ENCODE measurements around the gene RND2. TPM values are rescaled to one million over a fixed set of nuclear protein-coding genes. Genes with fewer than 3 reads are reported as not detected.
A peak's percentile ranks its signal among the peaks of the same experiment; 100 is the strongest.
"Not testable (repeated sequence)": the region's sequence is repeated elsewhere in the genome, so short reads cannot be mapped to it uniquely, and the experiment has no call there.

Gene RND2
- total RNA-seq, 1 donor from 2014 or later, result 0.13 TPM

DNA sequence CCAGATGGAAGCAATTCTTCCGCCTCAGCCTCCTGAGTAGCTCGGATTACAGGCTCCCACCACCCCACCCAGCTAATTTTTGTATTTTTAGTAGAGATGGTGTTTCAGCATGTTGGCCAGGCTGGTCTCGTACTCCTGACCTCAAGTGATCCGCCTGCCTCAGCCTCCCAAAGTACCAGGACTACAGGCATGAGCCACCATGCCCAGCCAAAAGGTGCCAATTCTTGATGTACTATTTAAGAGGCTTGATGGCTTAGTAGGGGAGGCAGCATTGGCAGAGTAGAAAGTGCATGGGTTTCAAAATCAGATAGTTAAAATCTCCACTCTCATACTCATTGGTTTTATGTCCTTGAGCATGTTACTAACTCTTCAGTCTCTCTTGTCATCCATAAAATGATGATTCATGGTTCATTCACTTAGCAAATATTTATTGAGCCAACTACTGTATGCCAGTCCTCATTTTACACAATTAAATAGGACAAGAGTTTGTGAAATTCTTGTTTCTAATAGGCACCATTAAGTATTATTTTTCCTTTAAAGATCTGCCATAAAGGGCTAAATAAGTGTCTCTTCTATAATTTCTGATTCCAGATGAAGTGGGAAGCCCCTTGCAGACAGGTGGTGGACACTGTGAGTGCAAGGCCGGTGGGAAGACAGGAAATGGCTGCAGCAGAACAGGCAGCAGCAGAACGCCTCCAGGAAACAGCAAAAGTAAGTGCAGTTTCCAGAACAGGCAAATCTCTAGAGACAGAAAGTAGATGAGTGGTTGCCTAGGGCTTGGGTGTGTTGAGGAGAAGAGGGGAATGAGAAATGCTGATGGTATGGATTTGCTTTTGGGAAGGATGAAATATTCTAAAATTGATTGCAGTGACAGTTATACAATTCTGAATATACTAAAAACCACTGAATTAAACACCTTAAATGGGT, 35.0 kb upstream of the RND2 start:
- TF ChIP-seq, protein P1, sequence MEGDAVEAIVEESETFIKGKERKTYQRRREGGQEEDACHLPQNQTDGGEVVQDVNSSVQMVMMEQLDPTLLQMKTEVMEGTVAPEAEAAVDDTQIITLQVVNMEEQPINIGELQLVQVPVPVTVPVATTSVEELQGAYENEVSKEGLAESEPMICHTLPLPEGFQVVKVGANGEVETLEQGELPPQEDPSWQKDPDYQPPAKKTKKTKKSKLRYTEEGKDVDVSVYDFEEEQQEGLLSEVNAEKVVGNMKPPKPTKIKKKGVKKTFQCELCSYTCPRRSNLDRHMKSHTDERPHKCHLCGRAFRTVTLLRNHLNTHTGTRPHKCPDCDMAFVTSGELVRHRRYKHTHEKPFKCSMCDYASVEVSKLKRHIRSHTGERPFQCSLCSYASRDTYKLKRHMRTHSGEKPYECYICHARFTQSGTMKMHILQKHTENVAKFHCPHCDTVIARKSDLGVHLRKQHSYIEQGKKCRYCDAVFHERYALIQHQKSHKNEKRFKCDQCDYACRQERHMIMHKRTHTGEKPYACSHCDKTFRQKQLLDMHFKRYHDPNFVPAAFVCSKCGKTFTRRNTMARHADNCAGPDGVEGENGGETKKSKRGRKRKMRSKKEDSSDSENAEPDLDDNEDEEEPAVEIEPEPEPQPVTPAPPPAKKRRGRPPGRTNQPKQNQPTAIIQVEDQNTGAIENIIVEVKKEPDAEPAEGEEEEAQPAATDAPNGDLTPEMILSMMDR (IDR thresholded peaks at IDR 0.05), result no peak
- ChIA-PET POLR2A (interaction anchor here (0.6 to 6.8 kb wide), 2 partner anchors 8 to 166 kb away, joined by 4 to 124 read pairs; partner anchors contain the start of gene RPL27), CTCF (no interaction called here)
- intact Hi-C loops (cut with micrococcal nuclease), result loop anchor here (10.0 kb wide), 1 partner anchor 245 kb away; the partner anchor contains the start of gene EZH1
- H3K27ac Mint-ChIP-seq, result peak overlapping the region; percentile 32
- H3K4me3 Mint-ChIP-seq, result no peak overlapping the region
- DNase-seq (no peak), ATAC-seq (ENCODE audit: low read depth) (no peak)
- peaks cover 42% of the 10 kb centered on the region for H3K4me1 Mint-ChIP-seq
- no peaks in the 10 kb centered on the region for H3K27me3 Mint-ChIP-seq
- H3K36me3 Mint-ChIP-seq (ENCODE audit: low read depth), result peaks cover 82% of the 10 kb centered on the region
- H3K9me3 Mint-ChIP-seq, result no peaks in the 10 kb centered on the region

DNA sequence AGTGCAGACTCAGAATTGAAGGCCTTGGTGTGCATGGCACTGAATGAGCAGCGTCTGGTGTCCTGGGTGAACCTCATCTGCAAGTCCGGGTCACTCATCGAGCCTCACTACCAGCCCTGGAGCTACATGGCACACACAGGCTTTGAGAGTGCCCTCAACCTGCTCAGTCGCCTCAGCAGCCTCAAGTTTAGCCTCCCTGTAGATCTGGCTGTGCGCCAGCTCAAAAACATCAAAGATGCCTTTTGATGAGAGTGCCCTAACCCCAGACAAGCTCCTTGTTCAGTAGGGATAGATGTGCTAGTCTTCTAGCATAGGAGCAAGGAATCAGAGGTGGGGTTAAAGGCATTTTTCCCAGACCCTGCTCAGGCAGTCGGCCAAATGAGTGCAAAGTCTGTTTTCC, 33.6 kb upstream of the RND2 start:
- H3K4me3 Mint-ChIP-seq, result no peak overlapping the region
- H3K9me3 Mint-ChIP-seq, result no peaks in the 10 kb centered on the region
- no peaks in the 10 kb centered on the region for H3K27me3 Mint-ChIP-seq
- intact Hi-C loops (cut with micrococcal nuclease), result no loop called here
- no peak overlapping the region for H3K27ac Mint-ChIP-seq
- ChIA-PET CTCF (no interaction called here), POLR2A (interaction anchor here (1.0 kb wide), 1 partner anchor 10 kb away, joined by 3 read pairs; no protein-coding TSS in a partner anchor)
- no peak for DNase-seq
- H3K4me1 Mint-ChIP-seq, result peaks cover 29% of the 10 kb centered on the region
- peaks cover 79% of the 10 kb centered on the region for H3K36me3 Mint-ChIP-seq (ENCODE audit: low read depth)
- ATAC-seq (ENCODE audit: low read depth), result no peak
- TF ChIP-seq, protein P1 (IDR thresholded peaks at IDR 0.05), result no peak

DNA sequence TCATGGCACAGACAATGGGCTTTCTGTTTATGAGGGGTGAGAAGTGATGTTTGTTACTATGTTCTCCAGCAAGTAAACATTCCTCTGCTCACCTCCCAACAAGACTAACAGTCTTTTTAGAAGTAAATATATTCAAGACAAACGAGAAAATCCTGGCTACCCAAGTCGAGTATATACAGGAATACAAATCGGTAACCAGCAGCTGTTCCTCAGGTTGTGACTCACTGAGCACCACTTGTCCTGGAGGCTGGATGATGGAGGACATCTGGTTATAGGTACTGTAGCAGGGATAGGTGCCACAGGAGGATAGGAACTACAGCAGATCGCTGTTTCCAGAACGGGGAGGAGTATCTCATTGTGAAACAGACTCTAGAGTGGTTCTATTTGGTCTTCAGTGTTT, 32.2 kb upstream of the RND2 start:
- no peak for DNase-seq
- POLR2A ChIA-PET, result interaction anchor here (0.5 to 0.6 kb wide), 3 partner anchors 13 to 571 kb away, joined by 3 to 4 read pairs (median 4); partner anchors contain the start of gene PTGES3L
- H3K4me1 Mint-ChIP-seq, result peaks cover 32% of the 10 kb centered on the region

DNA sequence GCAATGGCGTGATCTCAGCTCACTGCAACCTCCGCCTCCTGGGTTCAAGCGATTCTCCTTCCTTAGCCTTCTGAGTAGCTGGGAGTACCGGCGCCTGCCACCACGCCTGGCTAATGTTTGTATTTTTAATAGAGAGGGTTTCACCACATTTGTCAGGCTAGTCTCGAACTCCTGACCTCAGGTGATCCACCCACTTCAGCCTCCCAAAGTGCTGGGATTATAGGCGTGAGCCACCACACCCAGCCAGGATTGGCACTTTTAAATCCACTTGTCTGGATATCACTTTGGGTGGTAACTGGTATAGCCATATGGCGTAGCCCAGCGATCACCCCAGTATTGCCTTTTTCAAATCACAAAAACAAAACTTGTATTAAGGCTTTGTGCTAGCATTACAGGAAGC, 31.1 kb upstream of the RND2 start:
- H3K4me3 Mint-ChIP-seq; DNase-seq; H3K27me3 Mint-ChIP-seq; CTCF ChIA-PET; H3K9me3 Mint-ChIP-seq; ATAC-seq (ENCODE audit: low read depth); H3K27ac Mint-ChIP-seq; intact Hi-C loops (cut with micrococcal nuclease); POLR2A ChIA-PET: not testable (repeated sequence)
- Mint-ChIP-seq H3K4me1 (peaks cover 37% of the 10 kb centered on the region), H3K36me3 (ENCODE audit: low read depth) (peaks cover 65% of the 10 kb centered on the region)

More for the DNA sequence above, 32.2 kb upstream of the RND2 start:
- Mint-ChIP-seq H3K27ac (no peak overlapping the region), H3K9me3 (no peaks in the 10 kb centered on the region), H3K4me3 (no peak overlapping the region), H3K36me3 (ENCODE audit: low read depth) (peaks cover 68% of the 10 kb centered on the region), H3K27me3 (no peaks in the 10 kb centered on the region)
- TF ChIP-seq, protein P1 (IDR thresholded peaks at IDR 0.05), result no peak
- CTCF ChIA-PET, result no interaction called here
- intact Hi-C loops (cut with micrococcal nuclease), result no loop called here
- ATAC-seq (ENCODE audit: low read depth), result no peak

DNA sequence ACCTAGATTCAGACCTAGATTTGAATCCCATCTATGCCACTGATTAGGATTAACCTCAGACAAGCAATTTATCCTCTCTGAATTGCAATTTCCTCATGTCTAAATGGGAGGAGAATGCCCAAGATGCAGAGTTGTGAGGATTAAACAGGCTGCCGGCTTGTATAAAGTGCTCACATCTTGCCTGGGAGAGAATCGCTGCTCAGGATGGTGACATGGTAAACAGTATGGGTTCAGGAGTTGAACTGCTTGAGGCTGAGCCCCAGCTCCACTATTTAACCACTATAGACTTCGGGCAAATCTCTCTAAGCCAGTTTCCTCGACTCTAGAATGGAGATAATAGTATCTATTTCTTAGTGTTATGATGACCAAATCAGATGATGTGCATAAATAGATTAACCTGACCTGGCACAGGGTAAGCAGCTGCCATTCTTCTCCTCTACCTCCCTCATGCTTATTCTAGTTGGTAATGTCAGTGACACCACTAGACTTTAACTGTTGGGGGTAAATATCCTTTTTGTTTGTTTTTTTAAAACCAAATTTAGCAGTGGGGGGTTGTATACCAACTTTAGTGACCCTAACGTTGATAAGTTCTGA, 27.5 kb upstream of the RND2 start:
- peaks cover 31% of the 10 kb centered on the region for H3K4me1 Mint-ChIP-seq
- TF ChIP-seq, protein P1 (IDR thresholded peaks at IDR 0.05), result no peak
- POLR2A ChIA-PET, result interaction anchor here (0.5 to 4.4 kb wide), 43 partner anchors 9 to 1282 kb away, joined by 3 to 124 read pairs (median 7); partner anchors contain the start of genes AARSD1, AOC2, BECN1 and BRCA1
- H3K9me3 Mint-ChIP-seq, result no peaks in the 10 kb centered on the region
- peak overlapping the region; percentile 97 for H3K27ac Mint-ChIP-seq
- CTCF ChIA-PET, result interaction anchor here (0.9 to 2.5 kb wide), 22 partner anchors 9 to 419 kb away, joined by 3 to 19 read pairs (median 6); partner anchors contain the start of genes AARSD1, BECN1, IFI35 and NBR1
- H3K27me3 Mint-ChIP-seq, result no peaks in the 10 kb centered on the region
- DNase-seq (no peak), ATAC-seq (ENCODE audit: low read depth) (no peak)
- intact Hi-C loops (cut with micrococcal nuclease), result no loop called here
- H3K36me3 Mint-ChIP-seq (ENCODE audit: low read depth), result peaks cover 61% of the 10 kb centered on the region
- H3K4me3 Mint-ChIP-seq, result peak overlapping the region; percentile 98
